ENCODE results near the gene HOXD13.

Gene HOXD13

DNA sequence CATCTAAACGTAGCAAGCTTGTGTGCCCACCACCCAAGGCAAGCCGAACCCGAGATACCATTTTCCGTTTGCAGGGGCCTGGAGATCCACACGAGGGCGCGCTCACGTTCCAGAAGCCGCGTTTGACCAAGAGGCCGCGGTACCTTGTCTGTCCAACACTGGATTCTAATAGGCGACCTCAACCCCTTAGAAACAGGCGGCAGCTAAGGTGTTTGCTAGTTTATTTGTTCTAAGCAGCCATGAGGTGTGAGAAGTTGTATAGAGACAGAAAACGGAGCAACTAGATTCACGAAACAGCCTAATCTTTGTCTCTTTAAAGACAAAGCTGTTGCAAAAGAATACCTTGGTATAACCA lies 18.8 kb downstream of the HOXD13 start:
- TF ChIP-seq, protein P1, sequence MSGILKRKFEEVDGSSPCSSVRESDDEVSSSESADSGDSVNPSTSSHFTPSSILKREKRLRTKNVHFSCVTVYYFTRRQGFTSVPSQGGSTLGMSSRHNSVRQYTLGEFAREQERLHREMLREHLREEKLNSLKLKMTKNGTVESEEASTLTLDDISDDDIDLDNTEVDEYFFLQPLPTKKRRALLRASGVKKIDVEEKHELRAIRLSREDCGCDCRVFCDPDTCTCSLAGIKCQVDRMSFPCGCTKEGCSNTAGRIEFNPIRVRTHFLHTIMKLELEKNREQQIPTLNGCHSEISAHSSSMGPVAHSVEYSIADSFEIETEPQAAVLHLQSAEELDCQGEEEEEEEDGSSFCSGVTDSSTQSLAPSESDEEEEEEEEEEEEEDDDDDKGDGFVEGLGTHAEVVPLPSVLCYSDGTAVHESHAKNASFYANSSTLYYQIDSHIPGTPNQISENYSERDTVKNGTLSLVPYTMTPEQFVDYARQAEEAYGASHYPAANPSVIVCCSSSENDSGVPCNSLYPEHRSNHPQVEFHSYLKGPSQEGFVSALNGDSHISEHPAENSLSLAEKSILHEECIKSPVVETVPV (CRISPR knock-in tag; IDR thresholded peaks at IDR 0.05): no peak
- TF ChIP-seq ZNF565 (CRISPR knock-in tag; conservative IDR thresholded peaks at IDR 0.05; ENCODE audit: low read depth): no peak
- ATAC-seq: peak; percentile 79

DNA sequence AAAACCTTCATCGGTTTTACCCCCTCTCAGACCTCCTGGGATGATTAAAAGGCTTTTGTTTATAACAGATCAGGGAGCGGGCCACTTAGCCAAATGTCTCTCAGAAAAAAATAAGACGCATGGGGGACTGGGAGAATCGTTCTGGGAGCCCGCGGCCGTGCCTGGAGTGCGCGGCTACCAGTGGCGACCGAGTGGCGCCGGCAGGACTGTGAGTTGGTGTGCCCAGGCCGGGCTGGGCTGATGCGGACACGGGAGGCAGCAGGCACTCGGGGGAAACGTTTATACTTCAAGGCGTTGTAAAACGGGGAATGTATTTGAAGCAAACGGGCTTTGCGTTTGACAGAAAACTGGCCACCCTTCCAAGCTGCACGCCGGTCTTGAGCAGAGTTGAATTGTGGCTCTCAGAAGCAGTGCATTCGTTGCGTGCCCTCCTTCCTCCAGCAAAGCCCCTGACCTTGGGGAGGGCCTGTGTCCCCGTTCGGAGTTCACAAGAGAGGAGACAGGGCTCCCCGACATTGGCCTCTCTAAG lies 19.4 kb downstream of the HOXD13 start:
- no peak for TF ChIP-seq ZFP30 (CRISPR knock-in tag; IDR thresholded peaks at IDR 0.05)
- TF ChIP-seq ZC3H10 (CRISPR knock-in tag; IDR thresholded peaks at IDR 0.05): no peak
- TF ChIP-seq, protein P2, sequence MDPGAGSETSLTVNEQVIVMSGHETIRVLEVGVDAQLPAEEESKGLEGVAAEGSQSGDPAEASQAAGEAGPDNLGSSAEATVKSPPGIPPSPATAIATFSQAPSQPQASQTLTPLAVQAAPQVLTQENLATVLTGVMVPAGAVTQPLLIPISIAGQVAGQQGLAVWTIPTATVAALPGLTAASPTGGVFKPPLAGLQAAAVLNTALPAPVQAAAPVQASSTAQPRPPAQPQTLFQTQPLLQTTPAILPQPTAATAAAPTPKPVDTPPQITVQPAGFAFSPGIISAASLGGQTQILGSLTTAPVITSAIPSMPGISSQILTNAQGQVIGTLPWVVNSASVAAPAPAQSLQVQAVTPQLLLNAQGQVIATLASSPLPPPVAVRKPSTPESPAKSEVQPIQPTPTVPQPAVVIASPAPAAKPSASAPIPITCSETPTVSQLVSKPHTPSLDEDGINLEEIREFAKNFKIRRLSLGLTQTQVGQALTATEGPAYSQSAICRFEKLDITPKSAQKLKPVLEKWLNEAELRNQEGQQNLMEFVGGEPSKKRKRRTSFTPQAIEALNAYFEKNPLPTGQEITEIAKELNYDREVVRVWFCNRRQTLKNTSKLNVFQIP (CRISPR knock-in tag; IDR thresholded peaks at IDR 0.05; ENCODE audit: borderline replicate concordance, low read depth): no peak
- TF ChIP-seq, protein P3, sequence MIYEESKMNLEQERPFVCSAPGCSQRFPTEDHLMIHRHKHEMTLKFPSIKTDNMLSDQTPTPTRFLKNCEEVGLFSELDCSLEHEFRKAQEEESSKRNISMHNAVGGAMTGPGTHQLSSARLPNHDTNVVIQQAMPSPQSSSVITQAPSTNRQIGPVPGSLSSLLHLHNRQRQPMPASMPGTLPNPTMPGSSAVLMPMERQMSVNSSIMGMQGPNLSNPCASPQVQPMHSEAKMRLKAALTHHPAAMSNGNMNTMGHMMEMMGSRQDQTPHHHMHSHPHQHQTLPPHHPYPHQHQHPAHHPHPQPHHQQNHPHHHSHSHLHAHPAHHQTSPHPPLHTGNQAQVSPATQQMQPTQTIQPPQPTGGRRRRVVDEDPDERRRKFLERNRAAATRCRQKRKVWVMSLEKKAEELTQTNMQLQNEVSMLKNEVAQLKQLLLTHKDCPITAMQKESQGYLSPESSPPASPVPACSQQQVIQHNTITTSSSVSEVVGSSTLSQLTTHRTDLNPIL (CRISPR knock-in tag; IDR thresholded peaks at IDR 0.05; ENCODE audit: low read depth): no peak
- no peak for TF ChIP-seq SNAI2 (CRISPR knock-in tag; IDR thresholded peaks at IDR 0.05)
- TF ChIP-seq OSR1 (CRISPR knock-in tag; IDR thresholded peaks at IDR 0.05): no peak
- no peak; the same call in 2 of the 3 replicates for ATAC-seq

GRCh38 chr2:176112375-176113302 lies 20.1 kb downstream of the HOXD13 start:
- no peak for ATAC-seq

More at GRCh38 chr2:176112375-176113302, 20.1 kb downstream of the HOXD13 start:
- TF ChIP-seq SNAI2 (CRISPR knock-in tag; IDR thresholded peaks at IDR 0.05) (no peak), ZNF70 (CRISPR knock-in tag; IDR thresholded peaks at IDR 0.05) (no peak), OSR1 (CRISPR knock-in tag; IDR thresholded peaks at IDR 0.05) (no peak), ZNF8 (CRISPR knock-in tag; IDR thresholded peaks at IDR 0.05) (no peak), ARNTL (CRISPR knock-in tag; IDR thresholded peaks at IDR 0.05; ENCODE audit: borderline replicate concordance, low read depth) (no peak), ZFP30 (CRISPR knock-in tag; IDR thresholded peaks at IDR 0.05) (no peak), GLIS3 (CRISPR knock-in tag; IDR thresholded peaks at IDR 0.05) (no peak), TOX (CRISPR knock-in tag; IDR thresholded peaks at IDR 0.05; ENCODE audit: borderline replicate concordance) (no peak), ESRRG (CRISPR knock-in tag; IDR thresholded peaks at IDR 0.05) (no peak), PPARA (CRISPR knock-in tag; IDR thresholded peaks at IDR 0.05; ENCODE audit: borderline replicate concordance) (no peak), ZNF565 (CRISPR knock-in tag; conservative IDR thresholded peaks at IDR 0.05; ENCODE audit: low read depth) (no peak), ZC3H10 (CRISPR knock-in tag; IDR thresholded peaks at IDR 0.05) (no peak), CSDC2 (CRISPR knock-in tag; IDR thresholded peaks at IDR 0.05) (no peak), TCF4 (CRISPR knock-in tag; IDR thresholded peaks at IDR 0.05; ENCODE audit: borderline replicate concordance) (no peak), RARB (CRISPR knock-in tag; IDR thresholded peaks at IDR 0.05) (no peak), BACH2 (CRISPR knock-in tag; IDR thresholded peaks at IDR 0.05; ENCODE audit: borderline replicate concordance) (no peak)
- TF ChIP-seq, protein P2 (CRISPR knock-in tag; IDR thresholded peaks at IDR 0.05; ENCODE audit: borderline replicate concordance, low read depth): no peak
- TF ChIP-seq, protein P4, sequence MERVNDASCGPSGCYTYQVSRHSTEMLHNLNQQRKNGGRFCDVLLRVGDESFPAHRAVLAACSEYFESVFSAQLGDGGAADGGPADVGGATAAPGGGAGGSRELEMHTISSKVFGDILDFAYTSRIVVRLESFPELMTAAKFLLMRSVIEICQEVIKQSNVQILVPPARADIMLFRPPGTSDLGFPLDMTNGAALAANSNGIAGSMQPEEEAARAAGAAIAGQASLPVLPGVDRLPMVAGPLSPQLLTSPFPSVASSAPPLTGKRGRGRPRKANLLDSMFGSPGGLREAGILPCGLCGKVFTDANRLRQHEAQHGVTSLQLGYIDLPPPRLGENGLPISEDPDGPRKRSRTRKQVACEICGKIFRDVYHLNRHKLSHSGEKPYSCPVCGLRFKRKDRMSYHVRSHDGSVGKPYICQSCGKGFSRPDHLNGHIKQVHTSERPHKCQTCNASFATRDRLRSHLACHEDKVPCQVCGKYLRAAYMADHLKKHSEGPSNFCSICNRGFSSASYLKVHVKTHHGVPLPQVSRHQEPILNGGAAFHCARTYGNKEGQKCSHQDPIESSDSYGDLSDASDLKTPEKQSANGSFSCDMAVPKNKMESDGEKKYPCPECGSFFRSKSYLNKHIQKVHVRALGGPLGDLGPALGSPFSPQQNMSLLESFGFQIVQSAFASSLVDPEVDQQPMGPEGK (CRISPR knock-in tag; IDR thresholded peaks at IDR 0.05; ENCODE audit: borderline replicate concordance): no peak
- TF ChIP-seq, protein P3 (CRISPR knock-in tag; IDR thresholded peaks at IDR 0.05; ENCODE audit: low read depth): no peak
- TF ChIP-seq, protein P5, sequence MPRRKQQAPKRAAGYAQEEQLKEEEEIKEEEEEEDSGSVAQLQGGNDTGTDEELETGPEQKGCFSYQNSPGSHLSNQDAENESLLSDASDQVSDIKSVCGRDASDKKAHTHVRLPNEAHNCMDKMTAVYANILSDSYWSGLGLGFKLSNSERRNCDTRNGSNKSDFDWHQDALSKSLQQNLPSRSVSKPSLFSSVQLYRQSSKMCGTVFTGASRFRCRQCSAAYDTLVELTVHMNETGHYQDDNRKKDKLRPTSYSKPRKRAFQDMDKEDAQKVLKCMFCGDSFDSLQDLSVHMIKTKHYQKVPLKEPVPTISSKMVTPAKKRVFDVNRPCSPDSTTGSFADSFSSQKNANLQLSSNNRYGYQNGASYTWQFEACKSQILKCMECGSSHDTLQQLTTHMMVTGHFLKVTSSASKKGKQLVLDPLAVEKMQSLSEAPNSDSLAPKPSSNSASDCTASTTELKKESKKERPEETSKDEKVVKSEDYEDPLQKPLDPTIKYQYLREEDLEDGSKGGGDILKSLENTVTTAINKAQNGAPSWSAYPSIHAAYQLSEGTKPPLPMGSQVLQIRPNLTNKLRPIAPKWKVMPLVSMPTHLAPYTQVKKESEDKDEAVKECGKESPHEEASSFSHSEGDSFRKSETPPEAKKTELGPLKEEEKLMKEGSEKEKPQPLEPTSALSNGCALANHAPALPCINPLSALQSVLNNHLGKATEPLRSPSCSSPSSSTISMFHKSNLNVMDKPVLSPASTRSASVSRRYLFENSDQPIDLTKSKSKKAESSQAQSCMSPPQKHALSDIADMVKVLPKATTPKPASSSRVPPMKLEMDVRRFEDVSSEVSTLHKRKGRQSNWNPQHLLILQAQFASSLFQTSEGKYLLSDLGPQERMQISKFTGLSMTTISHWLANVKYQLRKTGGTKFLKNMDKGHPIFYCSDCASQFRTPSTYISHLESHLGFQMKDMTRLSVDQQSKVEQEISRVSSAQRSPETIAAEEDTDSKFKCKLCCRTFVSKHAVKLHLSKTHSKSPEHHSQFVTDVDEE (CRISPR knock-in tag; IDR thresholded peaks at IDR 0.05): no peak
